ENCODE data around the gene PEX14. TPM values are rescaled to one million over a fixed set of nuclear protein-coding genes. Genes with fewer than 3 reads are reported as not detected.

The PEX14 gene
- total RNA-seq, 1 experiment from 2014 or later: 29.3 TPM

- no peaks in the 10 kb centered on the region for H3K27me3 ChIP-seq (ENCODE audit: insufficient read depth, low read length)
- no peaks in the 10 kb centered on the region for H3K36me3 ChIP-seq (ENCODE audit: control insufficient read depth in 1 of 2, insufficient read depth in 2 of 2, low read length in 2 of 2)
- no peak for TF ChIP-seq SP1 (IDR thresholded peaks at IDR 0.05; ENCODE audit: low read depth)
- no peak for TF ChIP-seq RAD21 (IDR thresholded peaks at IDR 0.05; ENCODE audit: low read depth)
- TF ChIP-seq EZH2 (IDR thresholded peaks at IDR 0.05): no peak
- TF ChIP-seq ELF1 (IDR thresholded peaks at IDR 0.05; ENCODE audit: borderline replicate concordance, low read depth): no peak
- no peak for TF ChIP-seq FOSL1 (IDR thresholded peaks at IDR 0.05; ENCODE audit: low read depth)
- no peak for TF ChIP-seq EGR1 (IDR thresholded peaks at IDR 0.05; ENCODE audit: low read depth)
- no peak for TF ChIP-seq ZFX (IDR thresholded peaks at IDR 0.05)
- TF ChIP-seq CEBPB (IDR thresholded peaks at IDR 0.05; ENCODE audit: low read depth): no peak
- TF ChIP-seq, protein P1, sequence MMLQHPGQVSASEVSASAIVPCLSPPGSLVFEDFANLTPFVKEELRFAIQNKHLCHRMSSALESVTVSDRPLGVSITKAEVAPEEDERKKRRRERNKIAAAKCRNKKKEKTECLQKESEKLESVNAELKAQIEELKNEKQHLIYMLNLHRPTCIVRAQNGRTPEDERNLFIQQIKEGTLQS (IDR thresholded peaks at IDR 0.05): no peak
- TF ChIP-seq, protein P2, sequence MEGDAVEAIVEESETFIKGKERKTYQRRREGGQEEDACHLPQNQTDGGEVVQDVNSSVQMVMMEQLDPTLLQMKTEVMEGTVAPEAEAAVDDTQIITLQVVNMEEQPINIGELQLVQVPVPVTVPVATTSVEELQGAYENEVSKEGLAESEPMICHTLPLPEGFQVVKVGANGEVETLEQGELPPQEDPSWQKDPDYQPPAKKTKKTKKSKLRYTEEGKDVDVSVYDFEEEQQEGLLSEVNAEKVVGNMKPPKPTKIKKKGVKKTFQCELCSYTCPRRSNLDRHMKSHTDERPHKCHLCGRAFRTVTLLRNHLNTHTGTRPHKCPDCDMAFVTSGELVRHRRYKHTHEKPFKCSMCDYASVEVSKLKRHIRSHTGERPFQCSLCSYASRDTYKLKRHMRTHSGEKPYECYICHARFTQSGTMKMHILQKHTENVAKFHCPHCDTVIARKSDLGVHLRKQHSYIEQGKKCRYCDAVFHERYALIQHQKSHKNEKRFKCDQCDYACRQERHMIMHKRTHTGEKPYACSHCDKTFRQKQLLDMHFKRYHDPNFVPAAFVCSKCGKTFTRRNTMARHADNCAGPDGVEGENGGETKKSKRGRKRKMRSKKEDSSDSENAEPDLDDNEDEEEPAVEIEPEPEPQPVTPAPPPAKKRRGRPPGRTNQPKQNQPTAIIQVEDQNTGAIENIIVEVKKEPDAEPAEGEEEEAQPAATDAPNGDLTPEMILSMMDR (IDR thresholded peaks at IDR 0.05 in 2 of 3, conservative IDR thresholded peaks at IDR 0.05 in 1 of 3; ENCODE audit: borderline replicate concordance in 1 of 3, insufficient read depth in 1 of 3, low read depth in 2 of 3, low read length in 2 of 3): no peak
- no peak for TF ChIP-seq POLR2A (IDR thresholded peaks at IDR 0.05; ENCODE audit: borderline replicate concordance, extremely low read depth, insufficient read depth, insufficient read length)
- no peak for TF ChIP-seq TCF7L2 (IDR thresholded peaks at IDR 0.05; ENCODE audit: borderline replicate concordance, extremely low read depth, insufficient read depth, insufficient read length)
- no peak for TF ChIP-seq YY1 (IDR thresholded peaks at IDR 0.05; ENCODE audit: extremely low read depth, insufficient replicate concordance, low read depth, low read length)
- TF ChIP-seq, protein P3, sequence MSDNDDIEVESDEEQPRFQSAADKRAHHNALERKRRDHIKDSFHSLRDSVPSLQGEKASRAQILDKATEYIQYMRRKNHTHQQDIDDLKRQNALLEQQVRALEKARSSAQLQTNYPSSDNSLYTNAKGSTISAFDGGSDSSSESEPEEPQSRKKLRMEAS (IDR thresholded peaks at IDR 0.05): no peak
- TF ChIP-seq POLR2AphosphoS5 (IDR thresholded peaks at IDR 0.05; ENCODE audit: low read depth, low read length): no peak
- no peak for TF ChIP-seq ZBTB33 (IDR thresholded peaks at IDR 0.05; ENCODE audit: extremely low read depth, insufficient replicate concordance, low read length)
- no peak for TF ChIP-seq ZNF274 (IDR thresholded peaks at IDR 0.05; ENCODE audit: low read depth, low read length)
- no peak for TF ChIP-seq JUND (IDR thresholded peaks at IDR 0.05)
- no peak overlapping the region for H2AFZ ChIP-seq (ENCODE audit: low read depth, low read length, poor library complexity, severe bottlenecking)
- H3K4me3 ChIP-seq (replicated peaks in 1 of 2; ENCODE audit: low read depth in 1 of 2, low read length in 2 of 2): no peak overlapping the region
- ATAC-seq (no peak), DNase-seq (ENCODE audit: low read depth, low spot score) (no peak)
- POLR2A ChIA-PET: no interaction called here
- no peak overlapping the region for H3K9ac ChIP-seq (ENCODE audit: low read length)
- RAD21 ChIA-PET (ENCODE audit: low non-redundant PET in 1 of 2, low total read pairs in 2 of 2, uncharacterized antibody in 2 of 2, unreplicated experiment in 2 of 2): no interaction called here
- no peaks in the 10 kb centered on the region for H3K9me2 ChIP-seq (ENCODE audit: insufficient read depth)
- no TSS peak for BruUV-seq (replicated peaks)
- no peaks in the 10 kb centered on the region for H3K4me1 ChIP-seq (ENCODE audit: control insufficient read depth in 1 of 2, insufficient read depth in 2 of 2, low read length in 2 of 2)
- H3K27ac ChIP-seq (ENCODE audit: low read depth, low read length): no peak overlapping the region
- no peaks in the 10 kb centered on the region for H4K20me1 ChIP-seq (ENCODE audit: insufficient read depth)
- intact Hi-C loops (cut with micrococcal nuclease): loop anchor here (5.0 kb wide), 1 partner anchor 193 kb away; no protein-coding TSS in a partner anchor
- no peaks in the 10 kb centered on the region for H3K79me2 ChIP-seq (ENCODE audit: insufficient read depth, low read length)
- CTCF ChIA-PET: no interaction called here
- H3K9me3 ChIP-seq (ENCODE audit: control insufficient read depth in 1 of 2, insufficient read depth in 1 of 2, low read depth in 1 of 2, low read length in 2 of 2): no peaks in the 10 kb centered on the region
- no peak overlapping the region for H3K4me2 ChIP-seq (ENCODE audit: low read length)
Measured at GRCh38 chr1:10674222-10674621, 199.5 kb downstream of the PEX14 start.
